Stimulated activated naive B cell treated with anti-CD40 and anti-IgM and Interleukin-4, amounts not matched to agents 10 μg/mL and 1 μg/mL and 100 μg/mL, for 72 hours (primary cell): Measurements from ENCODE around the gene PPP2R5D.

Experiments
- ATAC-seq, 2 donors: fragments of 150-1000 bp; cut with Tn5 transposase; replicated peaks; 2 replicates each; pipeline ENCODE4 v1.10.0; 2021; ENCODE audit warnings: moderate library complexity in 1 of 2
- DNase-seq: peaks from one replicate; pipeline ENCODE4 v3.0.0; 2021
- H3K27ac Mint-ChIP-seq: one replicate; pipeline ENCODE4 v1.8.0; 2022; ENCODE audit warnings: mild to moderate bottlenecking, mixed read lengths
- H3K27me3 Mint-ChIP-seq, 2 donors: one replicate each; pipeline ENCODE4 v1.8.0; 2022; ENCODE audit warnings: mixed read lengths in 2 of 2
- H3K36me3 Mint-ChIP-seq, 2 donors: one replicate each; pipeline ENCODE4 v1.8.0; 2022; ENCODE audit warnings: mixed read lengths in 2 of 2, mild to moderate bottlenecking in 1 of 2
- H3K4me1 Mint-ChIP-seq, 2 donors: one replicate each; pipeline ENCODE4 v1.8.0; 2022; ENCODE audit warnings: mixed read lengths in 2 of 2, mild to moderate bottlenecking in 1 of 2
- H3K4me3 Mint-ChIP-seq, 2 donors: one replicate each; pipeline ENCODE4 v1.8.0; 2022; ENCODE audit warnings: mild to moderate bottlenecking in 2 of 2, mixed read lengths in 2 of 2, moderate library complexity in 1 of 2
- H3K9me3 Mint-ChIP-seq, 2 donors: one replicate each; pipeline ENCODE4 v1.8.0; 2022; ENCODE audit warnings: mixed read lengths in 2 of 2, mild to moderate bottlenecking in 1 of 2

Gene PPP2R5D

DNA sequence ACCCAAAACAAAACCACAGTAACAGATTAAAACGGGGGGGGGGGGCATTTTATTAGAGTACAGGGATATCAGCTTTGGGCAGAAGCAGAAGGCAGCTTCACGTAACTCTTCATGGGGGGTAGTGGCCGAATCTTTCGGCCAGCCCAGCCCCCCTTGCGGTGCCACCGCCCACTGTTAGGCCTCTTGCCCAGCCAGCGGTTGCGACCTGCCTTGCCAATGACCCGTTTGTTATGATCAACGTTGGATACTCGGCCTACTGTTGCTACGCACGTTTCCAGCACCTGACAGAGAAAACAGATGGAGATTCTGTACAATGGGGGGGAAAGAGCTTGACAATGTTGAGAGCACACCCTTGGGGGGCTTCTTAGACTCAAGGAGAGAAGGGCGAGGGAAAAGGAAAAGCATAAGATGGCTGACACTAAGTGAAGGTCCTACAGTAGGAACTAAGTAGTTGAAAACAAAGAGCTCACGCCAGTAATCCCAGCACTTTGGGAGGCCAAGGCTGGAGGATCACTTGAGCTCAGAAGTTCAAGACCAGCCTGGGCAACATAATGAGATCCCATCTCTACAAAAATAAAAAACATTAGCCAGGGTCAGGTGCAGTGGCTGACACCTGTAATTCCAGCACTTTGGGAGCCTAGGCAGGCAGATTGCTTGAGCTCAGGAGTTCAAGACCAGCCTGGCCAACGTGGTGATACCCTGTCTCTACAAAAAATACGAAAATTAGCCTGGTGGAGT lies 70.0 kb downstream of the PPP2R5D start:
- ATAC-seq (no peak), DNase-seq (no peak)
- Mint-ChIP-seq H3K27me3 (no peaks in the 10 kb centered on the region), H3K36me3 (peaks cover 38 to 69% of the 10 kb centered on the region in 2 donors), H3K9me3 (no peaks in the 10 kb centered on the region), H3K4me3 (peak overlapping the region; percentile 96 to 100), H3K27ac (peak overlapping the region; percentile 95), H3K4me1 (peaks cover 45 to 64% of the 10 kb centered on the region in 2 donors)

DNA sequence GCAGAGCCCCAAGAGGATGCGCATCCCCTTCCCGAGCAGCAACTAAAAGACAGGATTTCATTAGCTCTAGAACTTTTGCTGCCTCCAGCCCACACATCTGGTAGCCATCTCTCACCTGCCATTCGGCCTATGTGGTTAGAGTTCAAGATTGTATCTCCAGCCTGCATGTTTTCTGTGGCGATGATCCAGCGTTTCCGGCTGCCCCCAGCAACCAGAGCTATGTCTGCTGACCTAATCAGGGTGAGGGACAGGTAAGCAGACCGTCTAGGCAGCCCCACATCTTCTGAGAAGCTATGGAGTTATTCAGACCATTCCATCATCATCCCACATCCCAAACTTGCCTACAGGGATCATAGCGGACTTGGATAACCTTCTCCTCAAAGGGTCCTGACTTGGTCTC lies 71.6 kb downstream of the PPP2R5D start:
- H3K36me3 Mint-ChIP-seq = peaks cover 23 to 53% of the 10 kb centered on the region in 2 donors
- no peaks in the 10 kb centered on the region for H3K27me3 Mint-ChIP-seq
- peak overlapping the region; percentile 62 for H3K27ac Mint-ChIP-seq
- DNase-seq (no peak), ATAC-seq (no peak)
- H3K4me1 Mint-ChIP-seq = peaks cover 46 to 70% of the 10 kb centered on the region in 2 donors
- no peak overlapping the region for H3K4me3 Mint-ChIP-seq
- H3K9me3 Mint-ChIP-seq = no peaks in the 10 kb centered on the region

DNA sequence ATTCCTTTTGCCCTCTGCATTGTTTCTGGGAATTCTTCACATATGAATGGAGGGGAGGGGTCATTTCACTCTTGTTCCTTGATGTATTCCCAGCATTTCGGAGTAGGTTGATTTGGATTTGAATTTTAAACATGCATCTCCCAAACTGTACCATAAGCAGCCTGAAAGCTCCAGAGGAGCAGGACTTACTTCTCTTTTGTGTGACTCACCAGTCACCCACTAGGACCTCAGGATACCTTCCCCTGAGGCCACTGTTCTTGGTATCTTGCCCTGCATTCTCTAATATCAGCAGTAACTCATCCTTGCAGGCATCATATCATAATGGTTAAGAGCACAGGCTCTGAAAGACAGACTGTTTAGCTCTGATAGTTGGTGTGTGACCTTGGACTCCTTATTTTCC lies 74.2 kb downstream of the PPP2R5D start:
- no peaks in the 10 kb centered on the region for H3K9me3 Mint-ChIP-seq
- H3K27me3 Mint-ChIP-seq = no peaks in the 10 kb centered on the region
- peak overlapping the region; percentile 95 to 98 for H3K4me3 Mint-ChIP-seq
- H3K27ac Mint-ChIP-seq = peak overlapping the region; percentile 99
- ATAC-seq = no peak
- H3K36me3 Mint-ChIP-seq = peaks cover 17 to 46% of the 10 kb centered on the region in 2 donors
- no peak for DNase-seq
- peaks cover 34 to 47% of the 10 kb centered on the region in 2 donors for H3K4me1 Mint-ChIP-seq

GRCh38 chr6:43059168-43060033 lies 75.0 kb downstream of the PPP2R5D start, which contains the start of the genes KLC4 and MRPL2:
TSS of gene KLC4 (plus strand) at chr6:43059631. CDS start at chr6:43061336, 1,705 bp downstream.
TSS of gene MRPL2 (minus strand) at chr6:43059434. CDS start at chr6:43059381, 53 bp downstream.
- no peaks in the 10 kb centered on the region for H3K27me3 Mint-ChIP-seq
- no peaks in the 10 kb centered on the region for H3K9me3 Mint-ChIP-seq
- peaks cover 27 to 39% of the 10 kb centered on the region in 2 donors for H3K4me1 Mint-ChIP-seq
- peak within 1 kb of the TSS; percentile 99 for H3K27ac Mint-ChIP-seq
- peak within 1 kb of the TSS; percentile 95 to 98 for H3K4me3 Mint-ChIP-seq
- peaks cover 10 to 46% of the 10 kb centered on the region in 2 donors for H3K36me3 Mint-ChIP-seq
- DNase-seq = peak; percentile 97
- ATAC-seq = peak; percentile 97

DNA sequence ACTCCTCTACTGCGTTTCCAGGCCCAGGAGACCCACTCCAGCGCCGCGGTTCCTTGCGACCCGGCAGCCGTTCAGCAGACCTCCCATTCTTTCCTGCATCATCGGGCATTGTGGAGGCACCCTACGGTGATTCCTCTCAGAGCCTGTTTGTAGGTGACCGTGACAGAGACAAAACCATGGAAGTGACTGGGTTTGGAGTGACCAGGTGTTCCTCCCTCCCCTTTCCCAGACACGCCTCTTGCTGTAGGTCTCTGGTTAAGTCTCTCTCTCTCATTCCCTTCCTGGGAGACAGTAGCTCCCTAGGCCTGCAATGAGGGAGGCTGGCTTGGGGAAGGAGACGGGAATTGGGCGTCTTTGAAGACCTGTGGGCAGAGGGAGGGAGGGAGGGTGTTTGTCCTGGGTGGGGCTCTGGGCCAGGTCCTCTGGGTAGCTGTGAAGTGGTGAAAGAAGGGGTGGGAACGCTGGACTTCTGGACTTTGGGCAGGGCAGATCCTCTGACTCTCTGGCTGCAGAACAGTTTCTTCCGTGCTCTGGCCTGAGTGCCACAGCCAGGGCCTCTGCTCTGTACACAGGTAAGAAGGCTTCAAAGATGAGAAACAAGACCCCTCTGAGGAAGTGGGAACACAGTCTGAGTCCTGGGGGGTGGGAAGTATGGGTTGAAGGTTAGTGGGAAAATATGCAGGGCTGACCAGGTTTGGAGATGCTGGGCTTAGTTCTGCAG lies 75.8 kb downstream of the PPP2R5D start:
- DNase-seq = no peak

DNA sequence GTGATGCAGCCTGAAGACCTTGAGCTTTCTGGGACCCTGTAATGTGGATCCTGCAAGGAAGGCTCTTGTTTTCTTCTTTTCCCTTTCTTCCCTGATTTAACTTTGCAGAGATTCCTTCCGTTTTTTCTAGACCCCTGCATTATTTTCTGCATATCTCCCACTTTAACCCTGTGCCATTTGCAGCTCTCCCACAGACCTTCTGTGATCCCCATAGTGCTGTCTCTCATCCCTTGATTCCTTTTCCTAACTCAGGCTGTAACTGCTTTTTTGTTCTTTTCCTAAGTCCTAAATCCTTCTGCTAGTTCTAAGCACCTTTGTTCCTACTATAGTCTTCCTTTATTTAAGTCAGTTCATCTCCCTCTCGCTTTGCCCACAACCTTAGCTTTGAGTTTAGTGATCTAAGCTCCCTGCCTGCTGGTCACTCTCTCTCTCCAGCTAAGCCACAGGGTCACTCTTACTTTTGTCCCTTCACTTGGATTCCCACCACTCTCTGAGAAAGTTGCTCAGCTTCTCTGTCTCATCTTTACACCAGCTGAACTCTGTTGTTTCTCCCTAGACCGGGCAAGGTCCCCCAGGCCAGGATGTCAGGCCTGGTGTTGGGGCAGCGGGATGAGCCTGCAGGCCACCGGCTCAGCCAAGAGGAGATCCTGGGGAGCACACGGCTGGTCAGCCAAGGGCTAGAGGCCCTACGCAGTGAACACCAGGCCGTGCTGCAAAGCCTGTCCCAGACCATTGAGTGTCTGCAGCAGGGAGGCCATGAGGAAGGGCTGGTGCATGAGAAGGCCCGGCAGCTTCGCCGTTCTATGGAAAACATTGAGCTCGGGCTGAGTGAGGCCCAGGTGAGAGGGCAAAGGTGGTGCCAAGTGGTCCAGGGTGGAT lies 76.6 kb downstream of the PPP2R5D start:
- H3K27ac Mint-ChIP-seq = no peak overlapping the region
- H3K4me3 Mint-ChIP-seq = peak overlapping the region; percentile 95 to 98
- ATAC-seq (no peak), DNase-seq (no peak)
- H3K9me3 Mint-ChIP-seq = no peaks in the 10 kb centered on the region
- H3K4me1 Mint-ChIP-seq = peaks cover 24 to 32% of the 10 kb centered on the region in 2 donors
- peaks cover 2 to 39% of the 10 kb centered on the region in 2 donors for H3K36me3 Mint-ChIP-seq
- H3K27me3 Mint-ChIP-seq = no peaks in the 10 kb centered on the region

More for the DNA sequence above, 75.8 kb downstream of the PPP2R5D start:
- ATAC-seq = no peak
- Mint-ChIP-seq H3K36me3 (peaks cover 9 to 44% of the 10 kb centered on the region in 2 donors), H3K27me3 (no peaks in the 10 kb centered on the region), H3K9me3 (no peaks in the 10 kb centered on the region), H3K4me1 (peaks cover 27 to 38% of the 10 kb centered on the region in 2 donors), H3K27ac (peak overlapping the region; percentile 99), H3K4me3 (peak overlapping the region; percentile 95 to 98)

- Mint-ChIP-seq H3K27ac (no peak overlapping the region), H3K27me3 (no peaks in the 10 kb centered on the region), H3K9me3 (no peaks in the 10 kb centered on the region), H3K36me3 (peaks cover 0 to 42% of the 10 kb centered on the region in 2 donors), H3K4me1 (peaks cover 24 to 30% of the 10 kb centered on the region in 2 donors), H3K4me3 (no peak overlapping the region)
- no peak for DNase-seq
- no peak for ATAC-seq
Measured at GRCh38 chr6:43061861-43062260, 77.5 kb downstream of the PPP2R5D start.
